ENCODE measurements around the gene KLHL15.
A peak's percentile ranks its signal among the peaks of the same experiment; 100 is the strongest.
"Not testable (repeated sequence)": the region's sequence is repeated elsewhere in the genome, so short reads cannot be mapped to it uniquely, and the experiment has no call there.

The KLHL15 gene

DNA sequence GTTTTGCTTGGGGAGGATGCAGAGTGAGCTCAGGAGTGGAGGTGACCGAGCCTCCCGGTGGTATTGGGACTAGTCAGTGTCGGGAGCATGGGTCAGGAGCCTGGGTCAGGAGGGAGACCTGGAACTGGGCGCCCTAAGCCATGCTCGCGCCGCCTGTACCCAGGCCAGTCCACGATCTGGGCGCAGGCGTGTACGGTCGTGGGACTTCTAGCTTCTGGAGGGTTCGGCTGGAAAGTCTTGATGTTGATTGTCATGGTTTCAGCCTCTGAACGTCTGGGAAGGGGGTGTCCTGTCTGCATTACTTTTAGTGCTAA is 28.0 kb upstream of the KLHL15 start:
- Histone ChIP-seq H3K27me3 (ENCODE audit: insufficient read depth, low read length, poor library complexity) (no peaks in the 10 kb centered on the region), H3K9ac (ENCODE audit: low read depth, low read length) (no peak overlapping the region), H3K4me2 (ENCODE audit: insufficient read depth, low read length) (no peak overlapping the region), H3K9me3 (ENCODE audit: insufficient read depth, low read length, severe bottlenecking) (no peaks in the 10 kb centered on the region), H3K36me3 (ENCODE audit: insufficient read depth, low read length) (peaks cover 27% of the 10 kb centered on the region), H3K4me3 (ENCODE audit: low read depth in 1 of 2, low read length in 2 of 2) (no peak overlapping the region; a peak in 1 of 4 replicates), H3K79me2 (ENCODE audit: insufficient read depth, low read length) (peaks cover 30% of the 10 kb centered on the region), H4K20me1 (ENCODE audit: insufficient read depth, low read length) (no peaks in the 10 kb centered on the region; the same call in 1 of the 2 replicates), H3K4me1 (ENCODE audit: insufficient read depth, low read length) (peaks cover 11% of the 10 kb centered on the region; the same call in 1 of the 2 replicates), H3K27ac (ENCODE audit: low read length) (no peak overlapping the region; the same call in 1 of the 2 replicates), H2AFZ (ENCODE audit: low read depth, low read length) (peak overlapping the region; percentile 84)
- TF ChIP-seq CTCF (IDR thresholded peaks at IDR 0.05; ENCODE audit: borderline replicate concordance, extremely low read depth, low read length, poor library complexity, severe bottlenecking), result no peak
- TF ChIP-seq EZH2 (IDR thresholded peaks at IDR 0.05; ENCODE audit: borderline replicate concordance, low read depth, low read length, severe bottlenecking), result no peak
- DNase-seq, result no peak
- ATAC-seq (ENCODE audit: insufficient read depth, low read depth), result peak; percentile 33

- peak; percentile 93 for DNase-seq
- H3K4me3 ChIP-seq (ENCODE audit: low read depth in 1 of 2, low read length in 2 of 2), result peak within 1 kb of the TSS in 1 of 2 experiments; percentile 54; a peak in 1 of 4 replicates
- H3K9ac ChIP-seq (ENCODE audit: low read depth, low read length), result no peak within 1 kb of the TSS
- no peaks in the 10 kb centered on the region for H3K27me3 ChIP-seq (ENCODE audit: insufficient read depth, low read length, poor library complexity)
- H3K4me1 ChIP-seq (ENCODE audit: insufficient read depth, low read length), result peaks cover 11% of the 10 kb centered on the region; the same call in 1 of the 2 replicates
- no peaks in the 10 kb centered on the region for H3K9me3 ChIP-seq (ENCODE audit: insufficient read depth, low read length, severe bottlenecking)
- H2AFZ ChIP-seq (ENCODE audit: low read depth, low read length), result peak within 1 kb of the TSS; percentile 84
- TF ChIP-seq EZH2 (IDR thresholded peaks at IDR 0.05; ENCODE audit: borderline replicate concordance, low read depth, low read length, severe bottlenecking) (no peak), CTCF (IDR thresholded peaks at IDR 0.05; ENCODE audit: borderline replicate concordance, extremely low read depth, low read length, poor library complexity, severe bottlenecking) (peak; percentile 72)
- ATAC-seq (ENCODE audit: insufficient read depth, low read depth), result peak; percentile 87
- H3K4me2 ChIP-seq (ENCODE audit: insufficient read depth, low read length), result no peak within 1 kb of the TSS; the same call in none of the 2 replicates
- peaks cover 21% of the 10 kb centered on the region for H3K36me3 ChIP-seq (ENCODE audit: insufficient read depth, low read length)
- no peaks in the 10 kb centered on the region; the same call in 1 of the 2 replicates for H4K20me1 ChIP-seq (ENCODE audit: insufficient read depth, low read length)
- peak within 1 kb of the TSS; percentile 90 for H3K27ac ChIP-seq (ENCODE audit: low read length)
- H3K79me2 ChIP-seq (ENCODE audit: insufficient read depth, low read length), result peaks cover 24% of the 10 kb centered on the region
Measured at GRCh38 chrX:24054182-24055042, 27.4 kb upstream of the KLHL15 start, which contains the start of gene EIF2S3. EIF2S3 (plus strand) TSS chrX:24054956; CDS start chrX:24054969, 13 bp downstream.

DNA sequence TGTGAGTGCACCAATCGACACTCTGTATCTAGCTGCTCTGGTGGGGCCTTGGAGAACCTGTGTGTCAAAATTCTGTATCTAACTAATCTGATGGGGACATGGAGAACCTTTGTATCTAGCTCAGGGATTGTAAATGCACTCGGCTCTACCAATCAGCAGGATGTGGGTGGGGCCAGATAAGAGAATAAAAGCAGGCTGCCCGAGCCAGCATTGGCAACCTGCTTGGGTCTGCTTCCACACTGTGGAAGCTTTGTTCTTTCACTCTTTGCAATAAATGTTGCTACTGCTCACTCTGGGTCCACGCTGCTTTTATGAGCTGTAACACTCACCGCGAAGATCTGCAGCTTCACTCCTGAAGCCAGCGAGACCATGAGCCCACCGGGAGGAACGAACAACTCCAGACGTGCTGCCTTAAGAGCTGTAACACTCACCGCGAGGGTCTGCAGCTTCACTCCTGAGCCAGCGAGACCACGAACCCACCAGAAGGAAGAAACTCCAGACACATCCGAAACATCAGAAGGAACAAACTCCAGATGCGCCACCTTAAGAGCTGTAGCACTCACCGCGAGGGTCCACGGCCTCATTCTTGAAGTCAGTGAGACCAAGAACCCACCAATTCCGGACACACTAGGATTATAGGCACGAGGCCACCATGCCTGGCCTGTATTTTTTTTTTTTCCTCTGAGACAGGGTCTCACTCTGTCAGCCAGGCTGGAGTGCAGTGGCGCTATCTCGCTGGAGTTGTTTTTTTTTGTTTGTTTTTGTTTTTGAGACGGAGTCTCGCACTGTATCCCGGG is 23.7 kb upstream of the KLHL15 start:
- not testable (repeated sequence) for H3K27ac ChIP-seq (ENCODE audit: low read length); ATAC-seq (ENCODE audit: insufficient read depth, low read depth); H3K4me1 ChIP-seq (ENCODE audit: insufficient read depth, low read length); H3K9ac ChIP-seq (ENCODE audit: low read depth, low read length); H4K20me1 ChIP-seq (ENCODE audit: insufficient read depth, low read length); H3K4me3 ChIP-seq (ENCODE audit: low read depth in 1 of 2, low read length in 2 of 2); H3K79me2 ChIP-seq (ENCODE audit: insufficient read depth, low read length); H3K4me2 ChIP-seq (ENCODE audit: insufficient read depth, low read length); H3K9me3 ChIP-seq (ENCODE audit: insufficient read depth, low read length, severe bottlenecking); H2AFZ ChIP-seq (ENCODE audit: low read depth, low read length); H3K27me3 ChIP-seq (ENCODE audit: insufficient read depth, low read length, poor library complexity); DNase-seq; H3K36me3 ChIP-seq (ENCODE audit: insufficient read depth, low read length)

DNA sequence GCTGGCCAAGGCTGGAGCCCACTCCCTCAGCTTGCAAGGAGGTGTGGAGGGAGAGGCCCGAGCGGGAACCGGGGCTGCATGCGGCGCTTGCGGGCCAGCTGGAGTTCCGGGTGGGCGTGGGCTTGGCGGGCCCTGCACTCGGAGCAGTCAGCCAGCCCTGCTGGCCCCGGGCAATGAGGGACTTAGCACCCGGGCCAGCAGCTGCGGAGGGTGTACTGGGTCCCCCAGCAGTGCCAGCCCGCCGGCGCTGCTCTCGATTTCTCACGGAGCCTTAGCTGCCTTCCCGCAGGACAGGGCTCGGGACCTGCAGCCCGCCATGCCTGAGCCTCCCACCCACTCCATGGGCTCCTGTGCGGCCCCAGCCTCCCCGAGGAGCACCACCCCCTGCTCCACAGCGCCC is 22.7 kb upstream of the KLHL15 start:
- not testable (repeated sequence) for H3K79me2 ChIP-seq (ENCODE audit: insufficient read depth, low read length); H4K20me1 ChIP-seq (ENCODE audit: insufficient read depth, low read length); H3K9me3 ChIP-seq (ENCODE audit: insufficient read depth, low read length, severe bottlenecking); H3K27ac ChIP-seq (ENCODE audit: low read length); H3K27me3 ChIP-seq (ENCODE audit: insufficient read depth, low read length, poor library complexity); H2AFZ ChIP-seq (ENCODE audit: low read depth, low read length); ATAC-seq (ENCODE audit: insufficient read depth, low read depth); H3K4me1 ChIP-seq (ENCODE audit: insufficient read depth, low read length); H3K36me3 ChIP-seq (ENCODE audit: insufficient read depth, low read length); H3K4me3 ChIP-seq (ENCODE audit: low read depth in 1 of 2, low read length in 2 of 2); H3K4me2 ChIP-seq (ENCODE audit: insufficient read depth, low read length); H3K9ac ChIP-seq (ENCODE audit: low read depth, low read length); DNase-seq

DNA sequence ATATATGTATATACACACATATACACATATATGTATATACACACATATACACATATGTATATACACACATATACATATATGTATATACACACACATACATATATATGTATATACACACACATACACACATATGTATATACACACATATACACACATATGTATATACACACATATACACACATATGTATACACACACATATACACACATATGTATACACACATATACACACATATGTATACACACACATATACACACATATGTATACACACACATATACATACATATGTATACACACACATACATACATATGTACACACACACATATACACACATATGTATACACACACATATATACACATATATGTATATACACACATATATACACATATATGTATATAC is 19.1 kb upstream of the KLHL15 start:
- not testable (repeated sequence) for H3K36me3 ChIP-seq (ENCODE audit: insufficient read depth, low read length); ATAC-seq (ENCODE audit: insufficient read depth, low read depth); H3K79me2 ChIP-seq (ENCODE audit: insufficient read depth, low read length); H3K9me3 ChIP-seq (ENCODE audit: insufficient read depth, low read length, severe bottlenecking); H3K9ac ChIP-seq (ENCODE audit: low read depth, low read length); H4K20me1 ChIP-seq (ENCODE audit: insufficient read depth, low read length); H3K27me3 ChIP-seq (ENCODE audit: insufficient read depth, low read length, poor library complexity); H3K27ac ChIP-seq (ENCODE audit: low read length); H3K4me1 ChIP-seq (ENCODE audit: insufficient read depth, low read length); DNase-seq; H2AFZ ChIP-seq (ENCODE audit: low read depth, low read length); H3K4me2 ChIP-seq (ENCODE audit: insufficient read depth, low read length); H3K4me3 ChIP-seq (ENCODE audit: low read depth in 1 of 2, low read length in 2 of 2)

All from DND-41 (cell line).